WI38 (cell line): ENCODE data around the gene RLN3.
"Not testable (repeated sequence)": the region's sequence is repeated elsewhere in the genome, so short reads cannot be mapped to it uniquely, and the experiment has no call there.

ENCODE experiments used
- H3K4me3 ChIP-seq: 2 replicates; pipeline ENCODE4 v1.5.1; 2011; ENCODE audit warnings: low read depth, mild to moderate bottlenecking, control low read depth, low read length
- CTCF ChIP-seq: IDR thresholded peaks from 2 replicates; pipeline ENCODE4 v1.5.1; 2012; ENCODE audit warnings: low read depth, mild to moderate bottlenecking, control low read depth, low read length

RLN3 gene

GRCh38 chr19:14028901-14029300, 953 bp downstream of the RLN3 start:
- TF ChIP-seq CTCF = no peak
- no peak overlapping the region for H3K4me3 ChIP-seq

GRCh38 chr19:14030997-14031718, 3.2 kb downstream of the RLN3 start:
- peak overlapping the region; percentile 66 for H3K4me3 ChIP-seq
- no peak for TF ChIP-seq CTCF

DNA sequence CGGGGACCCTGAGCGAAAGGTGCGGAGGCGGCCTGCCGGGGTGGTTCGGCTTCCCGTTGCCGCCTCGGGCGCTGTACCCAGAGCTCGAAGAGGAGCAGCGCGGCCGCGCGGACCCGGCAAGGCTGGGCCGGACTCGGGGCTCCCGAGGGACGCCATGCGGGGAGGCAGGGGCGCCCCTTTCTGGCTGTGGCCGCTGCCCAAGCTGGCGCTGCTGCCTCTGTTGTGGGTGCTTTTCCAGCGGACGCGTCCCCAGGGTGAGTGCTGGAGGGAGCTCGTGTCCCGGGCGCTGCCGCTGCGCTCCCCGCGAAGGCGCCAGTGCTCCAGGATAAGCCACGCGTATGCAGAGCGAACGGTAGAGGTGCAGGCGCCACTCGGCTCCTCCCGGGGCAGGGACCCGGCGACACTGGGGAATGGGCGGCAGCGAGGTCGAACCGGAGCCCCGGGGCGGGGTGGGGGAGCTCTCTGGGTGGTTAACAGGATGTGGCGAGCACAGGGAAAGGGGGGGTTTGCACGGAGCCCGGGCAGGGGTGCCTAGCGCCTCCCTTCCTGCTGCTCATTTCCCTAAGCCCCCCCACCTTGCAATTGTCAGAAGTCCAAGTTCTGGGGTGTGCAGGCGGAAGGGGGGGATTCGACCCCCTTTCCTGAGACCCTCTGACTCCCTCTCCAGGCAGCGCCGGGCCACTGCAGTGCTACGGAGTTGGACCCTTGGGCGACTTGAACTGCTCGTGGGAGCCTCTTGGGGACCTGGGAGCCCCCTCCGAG, 4.0 kb downstream of the RLN3 start, which contains the start of gene IL27RA:
Gene IL27RA, plus strand, starts transcription at position 44 of the 762 bp plus-strand sequence. Its CDS starts 111 bp downstream, at position 155.
- TF ChIP-seq CTCF = peak; percentile 78
- peak within 1 kb of the TSS; percentile 66 for H3K4me3 ChIP-seq

GRCh38 chr19:14033946-14034345, 6.0 kb downstream of the RLN3 start:
- H3K4me3 ChIP-seq = no peak overlapping the region
- TF ChIP-seq CTCF = no peak

DNA sequence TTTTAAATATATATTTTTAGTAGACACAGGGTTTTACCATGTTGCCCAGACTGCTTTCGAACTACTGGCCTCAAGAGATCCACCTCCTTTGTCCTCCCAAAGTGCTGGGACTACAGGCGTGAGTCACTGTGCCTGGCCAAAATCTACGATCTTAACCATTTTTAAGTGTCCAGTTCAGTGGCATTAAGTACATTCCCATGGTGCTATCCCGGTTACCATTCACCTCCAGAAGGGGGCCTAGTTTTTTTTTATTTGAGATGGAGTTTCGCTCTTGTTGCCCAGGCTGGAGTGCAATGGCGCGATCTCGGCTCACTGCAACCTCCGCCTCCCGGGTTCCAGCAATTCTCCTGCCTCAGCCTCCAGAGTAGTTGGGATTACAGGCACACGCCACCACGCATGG, 7.2 kb downstream of the RLN3 start:
- H3K4me3 ChIP-seq = not testable (repeated sequence)

DNA sequence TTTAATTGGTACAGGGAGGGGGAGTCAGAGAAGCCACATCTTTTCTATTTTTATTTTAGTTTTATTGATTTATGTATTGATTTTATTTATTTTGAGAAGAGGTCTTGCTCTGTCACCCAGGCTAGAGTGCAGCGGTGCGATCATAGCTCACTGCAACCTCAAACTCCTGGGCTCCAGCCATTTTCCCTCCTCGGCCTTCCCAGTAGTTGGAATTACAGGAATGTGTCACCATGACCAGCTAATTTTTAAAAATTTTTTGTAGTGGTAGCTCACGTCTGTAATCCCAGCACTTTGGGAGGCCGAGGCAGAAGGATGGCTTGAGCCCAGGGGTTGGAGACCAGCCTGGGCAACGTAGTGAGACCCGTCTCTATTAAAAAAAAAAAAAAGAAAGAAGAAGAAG, 7.8 kb downstream of the RLN3 start:
- TF ChIP-seq CTCF = no peak
- no peak overlapping the region for H3K4me3 ChIP-seq

- H3K4me3 ChIP-seq = no peak overlapping the region
- TF ChIP-seq CTCF = no peak
These were observed 11.2 kb downstream of the RLN3 start for GRCh38 chr19:14039181-14039580.
